SK-N-SH (cell line): ENCODE measurements around the gene PIEZO2. TPM values are rescaled to one million over a fixed set of nuclear protein-coding genes. Genes with fewer than 3 reads are reported as not detected.
"Not testable (repeated sequence)": the region's sequence is repeated elsewhere in the genome, so short reads cannot be mapped to it uniquely, and the experiment has no call there.

Experiments
- CTCF ChIA-PET: fragments of 300-600, 350-600 bp; formaldehyde crosslinking; extraction: SDS; loops from one replicate; lab custom pipeline; 2021; lab: Yijun Ruan, JAX
- POLR2A ChIA-PET: fragments of 350-600 bp; sonication (Branson Sonifier 250); formaldehyde crosslinking; extraction: SDS; loops from one replicate; lab custom pipeline; 2020; ENCODE audit warnings: antibody characterized with exemption, inconsistent platforms; lab: Yijun Ruan, JAX
- DNase-seq: peaks from one replicate; pipeline ENCODE4 v3.0.0; 2012
- H2AFZ ChIP-seq: fragments of 200-600 bp; sonication (generic); 2 replicates; pipeline ENCODE4 v1.8.1; 2016; ENCODE audit warnings: antibody characterized with exemption, mild to moderate bottlenecking, low read depth
- H3F3A ChIP-seq: fragments of 200-600 bp; sonication (generic); replicated peaks from 2 replicates; pipeline ENCODE3; 2016; ENCODE audit warnings: antibody characterized with exemption, mild to moderate bottlenecking; ENCODE audit not compliant: insufficient read depth
- H3K27ac ChIP-seq, 2 experiments: fragments of 200-500 bp in 1 of 2; fragments of 200-600 bp in 1 of 2; sonication (Bioruptor generic) in 1 of 2; sonication (generic), shearing (Covaris generic) in 1 of 2; 2 replicates each; pipeline versions ENCODE4 v1.5.1 to v1.6.1; 2014 to 2016; ENCODE audit warnings: low read depth in 2 of 2, inconsistent platforms in 1 of 2, low read length in 1 of 2, mild to moderate bottlenecking in 1 of 2, mixed read lengths in 1 of 2
- H3K27me3 ChIP-seq: fragments of 200-600 bp; sonication (generic), shearing (Covaris generic); 2 replicates; pipeline ENCODE4 v1.6.1; 2016; ENCODE audit warnings: mixed run types; ENCODE audit not compliant: insufficient read depth
- H3K36me3 ChIP-seq, 2 experiments: fragments of 200-500 bp in 1 of 2; fragments of 200-600 bp in 1 of 2; sonication (Bioruptor generic) in 1 of 2; sonication (generic) in 1 of 2; replicated peaks in 1 of 2; 2 replicates each; pipeline versions ENCODE3 to v1.5.1; 2014 to 2016; ENCODE audit warnings: low read length in 1 of 2, mild to moderate bottlenecking in 1 of 2; ENCODE audit not compliant: insufficient read depth in 2 of 2, control insufficient read depth in 1 of 2
- H3K4me1 ChIP-seq, 2 experiments: fragments of 200-500 bp in 1 of 2; fragments of 200-600 bp in 1 of 2; sonication (Bioruptor generic) in 1 of 2; sonication (generic), shearing (Covaris generic) in 1 of 2; 2 replicates each; pipeline versions ENCODE4 v1.5.1 to v1.6.1; 2014 to 2016; ENCODE audit warnings: low read depth in 1 of 2, low read length in 1 of 2, mixed run types in 1 of 2; ENCODE audit not compliant: insufficient read depth in 2 of 2, control insufficient read depth in 1 of 2
- H3K4me2 ChIP-seq: fragments of 200-600 bp; sonication (generic), shearing (Covaris generic); 2 replicates; pipeline ENCODE4 v1.6.1; 2017; ENCODE audit warnings: mixed run types
- H3K4me3 ChIP-seq, 2 experiments: fragments of 200-500 bp in 1 of 2; fragments of 200-600 bp in 1 of 2; sonication (Bioruptor generic) in 1 of 2; sonication (generic), shearing (Covaris generic) in 1 of 2; 2 replicates each; pipeline versions ENCODE4 v1.5.1 to v1.8.1; 2014 to 2016; ENCODE audit warnings: low read depth in 2 of 2, inconsistent platforms in 1 of 2, low read length in 1 of 2, mild to moderate bottlenecking in 1 of 2, mixed read lengths in 1 of 2, moderate library complexity in 1 of 2
- H3K79me2 ChIP-seq: fragments of 200-600 bp; sonication (generic); 2 replicates; pipeline ENCODE4 v1.8.1; 2017; ENCODE audit warnings: mild to moderate bottlenecking; ENCODE audit not compliant: insufficient read depth
- H3K9ac ChIP-seq: fragments of 200-600 bp; sonication (generic); 2 replicates; pipeline ENCODE4 v1.6.1; 2017; ENCODE audit warnings: mixed run types
- H3K9me2 ChIP-seq: fragments of 200-600 bp; sonication (generic); 2 replicates; pipeline ENCODE4 v1.6.1; 2017; ENCODE audit warnings: mixed run types
- H3K9me3 ChIP-seq: fragments of 200-600 bp; sonication (generic); 2 replicates; pipeline ENCODE4 v1.6.1; 2017; ENCODE audit warnings: mixed run types, mild to moderate bottlenecking, moderate library complexity
- H4K20me1 ChIP-seq: fragments of 200-600 bp; sonication (generic); 2 replicates; pipeline ENCODE4 v1.6.1; 2017; ENCODE audit warnings: mild to moderate bottlenecking, mixed run types; ENCODE audit not compliant: insufficient read depth
- WGBS: methylation state at CpG from one replicate; pipeline ENCODE4 v1.1.6; 2017; ENCODE audit warnings: low lambda C conversion rate; 5-methylcytosine and 5-hydroxymethylcytosine counted together
- polyA plus RNA-seq, 3 experiments: library from polyadenylated mRNA; depleted of rRNA; stranded (reverse); fragments of >200 nt; gene quantifications; 2 replicates each; pipeline ENCODE4 v1.2.3, GENCODE V29; 2012

The PIEZO2 gene
- polyA plus RNA-seq, 1 of the 3 experiments (the other 2 are of a cell fraction): not detected

DNA sequence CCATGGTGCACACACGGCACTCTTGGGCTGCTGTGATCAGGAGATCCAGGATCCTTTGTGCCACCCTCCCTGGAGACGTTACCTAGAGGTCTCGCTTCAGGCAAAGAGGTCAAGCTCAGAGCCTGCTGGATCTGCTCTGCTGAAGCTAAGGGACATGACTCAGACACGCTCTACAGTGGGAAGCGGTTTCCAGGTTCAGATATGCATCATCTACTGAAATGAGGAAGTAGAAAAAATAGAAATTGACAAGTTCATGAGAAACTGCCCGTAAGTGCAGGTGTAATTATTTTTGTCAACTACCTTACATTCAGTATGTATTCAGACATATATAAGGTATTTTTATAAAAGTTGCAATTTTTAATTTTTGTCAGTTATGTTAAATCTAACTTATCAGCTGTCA lies 520.3 kb downstream of the PIEZO2 start:
- H3K4me1 ChIP-seq, H3K79me2 ChIP-seq, H3K9me3 ChIP-seq, H3K9ac ChIP-seq, DNase-seq, CTCF ChIA-PET, H3K9me2 ChIP-seq, H3K27me3 ChIP-seq, H2AFZ ChIP-seq, POLR2A ChIA-PET, H3K4me2 ChIP-seq, H3F3A ChIP-seq, H3K36me3 ChIP-seq, H3K27ac ChIP-seq, H4K20me1 ChIP-seq, H3K4me3 ChIP-seq: not testable (repeated sequence)
- WGBS: 8% methylated on average over 6 of the region's 6 CpGs

DNA sequence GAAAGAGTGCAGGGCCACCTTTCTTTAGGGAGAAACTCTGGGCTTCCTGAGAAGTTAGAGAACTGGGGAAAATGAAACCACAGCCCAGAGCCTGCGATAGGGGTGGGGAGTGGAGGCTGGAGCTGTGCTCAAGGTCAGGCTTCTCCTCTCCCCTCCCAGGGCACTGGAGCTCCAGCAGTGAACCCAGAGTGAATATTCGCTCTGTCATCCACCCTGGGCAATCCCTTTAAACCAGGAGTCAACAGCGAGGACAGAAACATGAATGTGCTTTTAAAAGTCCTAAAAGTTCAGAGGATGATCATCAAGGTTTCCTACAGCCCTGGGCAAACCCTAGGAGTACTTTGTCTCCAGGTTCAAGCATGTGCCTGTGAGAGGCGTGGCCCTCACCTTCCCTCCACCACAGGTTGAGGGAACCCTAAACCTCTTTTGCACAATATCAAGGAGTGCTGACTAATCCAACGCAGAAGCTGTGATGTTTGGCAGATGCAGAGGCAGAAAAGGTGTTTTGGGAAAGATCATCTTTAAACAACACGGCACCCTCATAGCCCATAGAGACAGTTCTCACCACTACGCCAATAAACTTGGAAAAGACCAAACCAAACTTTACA lies 522.7 kb downstream of the PIEZO2 start:
- H3K4me1 ChIP-seq, CTCF ChIA-PET, H3F3A ChIP-seq, H2AFZ ChIP-seq, H3K36me3 ChIP-seq, H3K27me3 ChIP-seq, H3K4me2 ChIP-seq, H3K9ac ChIP-seq, H4K20me1 ChIP-seq, DNase-seq, H3K4me3 ChIP-seq, H3K79me2 ChIP-seq, POLR2A ChIA-PET, H3K9me2 ChIP-seq, H3K27ac ChIP-seq, H3K9me3 ChIP-seq: not testable (repeated sequence)
- 0% methylated on average over 4 of the region's 7 CpGs for WGBS

DNA sequence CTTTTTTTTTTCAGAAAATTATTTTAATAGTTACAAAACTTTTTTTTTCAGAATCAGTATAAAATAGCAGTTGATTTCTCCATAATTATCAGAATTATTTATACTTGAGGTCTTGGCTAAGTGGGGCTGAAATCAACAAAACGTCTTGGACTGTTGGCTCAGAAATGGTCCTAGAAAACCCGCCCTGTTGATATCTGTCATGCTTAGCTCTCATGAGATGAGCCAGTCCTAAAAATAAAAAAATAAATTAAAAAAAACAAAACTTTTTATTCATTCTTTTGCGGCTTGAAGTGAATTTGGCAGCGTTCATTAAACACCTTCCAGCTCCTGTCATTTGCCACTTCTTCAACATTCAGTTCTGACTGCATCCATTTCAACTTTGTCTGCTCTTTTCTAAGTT lies 525.8 kb downstream of the PIEZO2 start:
- H3K9me2 ChIP-seq, CTCF ChIA-PET, H3F3A ChIP-seq, H3K9ac ChIP-seq, H3K27me3 ChIP-seq, H3K27ac ChIP-seq, H3K79me2 ChIP-seq, DNase-seq, H3K36me3 ChIP-seq, H2AFZ ChIP-seq, H4K20me1 ChIP-seq, H3K4me1 ChIP-seq, H3K9me3 ChIP-seq, POLR2A ChIA-PET, H3K4me3 ChIP-seq, H3K4me2 ChIP-seq: not testable (repeated sequence)
- WGBS: 16% methylated on average over 4 of the region's 4 CpGs

DNA sequence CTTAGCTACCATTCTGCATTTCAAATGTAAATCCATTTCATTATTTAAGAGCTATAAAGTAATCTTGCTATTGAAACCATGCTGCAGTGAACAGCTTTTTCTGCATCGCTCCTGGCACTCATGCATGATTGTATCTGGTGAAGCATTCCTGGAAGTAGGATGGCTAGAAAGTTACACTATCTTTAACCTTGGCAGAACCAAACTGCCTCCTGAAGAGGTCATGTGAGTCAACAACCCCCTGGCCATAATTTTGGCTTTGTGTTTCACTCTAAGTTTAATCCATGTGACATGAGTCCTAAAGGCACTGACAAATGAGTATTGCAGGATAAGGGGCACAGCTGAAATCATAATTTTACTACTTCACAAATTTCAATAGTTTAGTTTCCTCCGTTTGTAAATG lies 526.4 kb downstream of the PIEZO2 start:
- H3K27me3 ChIP-seq, H3K27ac ChIP-seq, H3K9me3 ChIP-seq, H3K4me3 ChIP-seq, H3K9ac ChIP-seq, H3K36me3 ChIP-seq, POLR2A ChIA-PET, H3K79me2 ChIP-seq, H3F3A ChIP-seq, CTCF ChIA-PET, H3K4me1 ChIP-seq, H4K20me1 ChIP-seq, H2AFZ ChIP-seq, H3K4me2 ChIP-seq, H3K9me2 ChIP-seq, DNase-seq: not testable (repeated sequence)
- WGBS: 4% methylated on average over 1 of the region's 2 CpGs

DNA sequence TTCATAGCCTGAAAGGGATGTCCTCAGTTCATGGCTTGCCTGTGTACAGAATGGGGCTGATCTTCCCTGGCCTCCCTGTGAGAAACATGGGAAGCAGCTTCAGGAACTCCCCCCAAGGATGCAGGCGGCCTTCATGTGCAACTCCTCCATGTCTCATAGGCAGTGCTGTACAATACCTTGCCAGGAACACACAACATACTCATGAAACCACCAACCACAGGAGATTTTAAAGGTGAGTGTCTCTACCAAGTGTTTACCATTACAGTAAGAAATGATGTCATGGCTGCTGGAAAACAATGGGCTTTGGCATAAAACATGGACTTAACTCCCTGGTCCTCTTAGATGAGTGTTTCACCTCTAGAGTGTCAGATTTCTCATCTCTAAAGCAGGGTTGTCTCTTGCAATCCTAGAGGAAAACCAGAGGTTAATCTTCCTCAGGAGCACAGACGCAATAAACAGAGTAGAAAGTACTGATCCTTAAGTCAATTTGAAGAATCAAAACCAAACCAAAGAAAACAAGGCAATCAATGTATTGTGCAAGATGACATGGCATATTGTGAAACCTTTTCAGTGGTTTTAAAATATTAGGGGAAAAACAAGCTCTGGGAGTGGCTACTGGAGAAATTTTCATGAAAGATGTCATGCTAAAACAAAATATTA lies 528.6 kb downstream of the PIEZO2 start:
- H4K20me1 ChIP-seq, H3K36me3 ChIP-seq, H3F3A ChIP-seq, CTCF ChIA-PET, H3K4me1 ChIP-seq, H3K9ac ChIP-seq, H3K27me3 ChIP-seq, H3K9me3 ChIP-seq, H3K4me3 ChIP-seq, H3K4me2 ChIP-seq, H3K79me2 ChIP-seq, H2AFZ ChIP-seq, H3K9me2 ChIP-seq, H3K27ac ChIP-seq, DNase-seq, POLR2A ChIA-PET: not testable (repeated sequence)
- 18% methylated on average over 1 of the region's 2 CpGs for WGBS
